Measurements from ENCODE around the gene IQUB.
"Not testable (repeated sequence)": the region's sequence is repeated elsewhere in the genome, so short reads cannot be mapped to it uniquely, and the experiment has no call there.

The IQUB gene

GRCh38 chr7:123534383-123535260, at the start of gene IQUB:
IQUB (minus strand) TSS chr7:123534595; CDS start chr7:123512340, 22,255 bp downstream.
- peak; percentile 93 for DNase-seq (ENCODE audit: low read depth)

GRCh38 chr7:123583821-123584220, 49.4 kb upstream of the IQUB start:
- no peak for DNase-seq (ENCODE audit: low read depth)

GRCh38 chr7:123581162-123581459, 46.7 kb upstream of the IQUB start:
- DNase-seq (ENCODE audit: low read depth) = no peak

- DNase-seq (ENCODE audit: low read depth) = no peak
Measured at GRCh38 chr7:123580406-123581161, 46.2 kb upstream of the IQUB start.

- DNase-seq (ENCODE audit: low read depth) = no peak
Measured at GRCh38 chr7:123579416-123579815, 45.0 kb upstream of the IQUB start.

- no peak for DNase-seq (ENCODE audit: low read depth)
Measured at GRCh38 chr7:123573896-123574467, 39.6 kb upstream of the IQUB start.

- DNase-seq (ENCODE audit: low read depth) = no peak
Measured at GRCh38 chr7:123573341-123573740, 38.9 kb upstream of the IQUB start.

- DNase-seq (ENCODE audit: low read depth) = no peak
Measured at GRCh38 chr7:123571684-123572083, 37.3 kb upstream of the IQUB start.

- DNase-seq (ENCODE audit: low read depth) = no peak
Measured at GRCh38 chr7:123571187-123571586, 36.8 kb upstream of the IQUB start.

- no peak for DNase-seq (ENCODE audit: low read depth)
Measured at GRCh38 chr7:123570390-123571182, 36.2 kb upstream of the IQUB start.

- DNase-seq (ENCODE audit: low read depth) = no peak
Measured at GRCh38 chr7:123569352-123570010, 35.1 kb upstream of the IQUB start.

- no peak for DNase-seq (ENCODE audit: low read depth)
Measured at GRCh38 chr7:123562121-123562520, 27.7 kb upstream of the IQUB start.

GRCh38 chr7:123558289-123558874, 24.0 kb upstream of the IQUB start:
- DNase-seq (ENCODE audit: low read depth) = no peak

GRCh38 chr7:123557398-123558288, 23.2 kb upstream of the IQUB start, which contains the start of gene NDUFA5:
NDUFA5 (minus strand) TSS chr7:123557818; CDS start chr7:123557795, 23 bp downstream.
- DNase-seq (ENCODE audit: low read depth) = peak; percentile 74

GRCh38 chr7:123557016-123557397, 22.6 kb upstream of the IQUB start:
- DNase-seq (ENCODE audit: low read depth) = no peak

GRCh38 chr7:123555484-123555883, 21.1 kb upstream of the IQUB start:
- DNase-seq (ENCODE audit: low read depth) = no peak

GRCh38 chr7:123553159-123553558, 18.8 kb upstream of the IQUB start:
- no peak for DNase-seq (ENCODE audit: low read depth)

GRCh38 chr7:123552641-123553040, 18.2 kb upstream of the IQUB start:
- DNase-seq (ENCODE audit: low read depth) = no peak

- DNase-seq (ENCODE audit: low read depth) = not testable (repeated sequence)
Measured at GRCh38 chr7:123552134-123552533, 17.7 kb upstream of the IQUB start.

GRCh38 chr7:123548406-123548805, 14.0 kb upstream of the IQUB start:
- DNase-seq (ENCODE audit: low read depth) = no peak

All from stimulated activated CD8-positive, alpha-beta memory T cell treated with anti-CD3 and anti-CD28 coated beads, Interleukin-15, amount 100 ng/mL, for 24 hours (primary cell).